Testis (tissue), 2 donors: ENCODE results near the gene CARMIL1.

Experiments used
- POLR2A ChIP-seq: fragments of 450-650 bp; IDR thresholded peaks from one replicate; pipeline ENCODE4 v1.6.1; 2017; ENCODE audit warnings: antibody characterized with exemption, mild to moderate bottlenecking, moderate library complexity
- TF ChIP-seq, protein P1 (sequence below), 3 experiments: fragments of 450-650 bp in 2 of 3; fragments of 200-600 bp in 1 of 3; sonication (generic) in 1 of 3; IDR thresholded peaks; one replicate each; pipeline ENCODE4 v1.5.1; 2016 to 2019; ENCODE audit warnings: antibody characterized with exemption in 3 of 3, mild to moderate bottlenecking in 2 of 3, moderate library complexity in 1 of 3

DNA sequence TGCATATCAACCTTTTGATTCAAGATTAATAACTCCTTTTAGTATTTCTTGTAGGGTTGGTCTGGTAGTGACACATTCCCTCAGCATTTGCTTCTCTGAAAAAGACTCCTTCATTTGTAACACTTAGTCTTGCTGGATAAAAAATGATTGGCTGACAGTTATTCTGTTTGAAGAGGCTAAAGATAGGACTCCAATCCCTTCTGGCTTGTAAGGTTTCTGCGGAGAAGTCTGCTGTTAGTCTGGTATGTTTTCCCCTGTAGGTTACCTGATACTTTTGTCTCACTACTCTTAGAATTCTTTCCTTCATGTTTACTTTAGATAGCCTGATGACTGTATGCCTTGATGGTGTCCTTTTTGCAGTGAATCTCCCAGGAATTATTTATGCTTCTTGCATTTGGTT lies 96.0 kb downstream of the CARMIL1 start:
- TF ChIP-seq, protein P1, sequence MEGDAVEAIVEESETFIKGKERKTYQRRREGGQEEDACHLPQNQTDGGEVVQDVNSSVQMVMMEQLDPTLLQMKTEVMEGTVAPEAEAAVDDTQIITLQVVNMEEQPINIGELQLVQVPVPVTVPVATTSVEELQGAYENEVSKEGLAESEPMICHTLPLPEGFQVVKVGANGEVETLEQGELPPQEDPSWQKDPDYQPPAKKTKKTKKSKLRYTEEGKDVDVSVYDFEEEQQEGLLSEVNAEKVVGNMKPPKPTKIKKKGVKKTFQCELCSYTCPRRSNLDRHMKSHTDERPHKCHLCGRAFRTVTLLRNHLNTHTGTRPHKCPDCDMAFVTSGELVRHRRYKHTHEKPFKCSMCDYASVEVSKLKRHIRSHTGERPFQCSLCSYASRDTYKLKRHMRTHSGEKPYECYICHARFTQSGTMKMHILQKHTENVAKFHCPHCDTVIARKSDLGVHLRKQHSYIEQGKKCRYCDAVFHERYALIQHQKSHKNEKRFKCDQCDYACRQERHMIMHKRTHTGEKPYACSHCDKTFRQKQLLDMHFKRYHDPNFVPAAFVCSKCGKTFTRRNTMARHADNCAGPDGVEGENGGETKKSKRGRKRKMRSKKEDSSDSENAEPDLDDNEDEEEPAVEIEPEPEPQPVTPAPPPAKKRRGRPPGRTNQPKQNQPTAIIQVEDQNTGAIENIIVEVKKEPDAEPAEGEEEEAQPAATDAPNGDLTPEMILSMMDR (IDR thresholded peaks at IDR 0.05) = no peak
- TF ChIP-seq POLR2A = no peak
